Ovary (tissue), 3 donors: ENCODE measurements around the gene STMN1.

ENCODE experiments used
- EP300 ChIP-seq: sonication (generic); formaldehyde crosslinking; IDR thresholded peaks from one replicate; pipeline ENCODE4 v1.6.1; 2017; ENCODE audit warnings: antibody characterized with exemption
- POLR2A ChIP-seq: fragments of 450-650 bp; IDR thresholded peaks from one replicate; pipeline ENCODE4 v1.6.1; 2017; ENCODE audit warnings: antibody characterized with exemption, mild to moderate bottlenecking, moderate library complexity
- TF ChIP-seq, protein P1 (sequence below), 3 donors: fragments of 450-650 bp in 2 of 3; fragments of 200-600 bp in 1 of 3; IDR thresholded peaks; one replicate each; pipeline versions ENCODE4 v1.5.1 to v1.8.0; 2016 to 2022; ENCODE audit warnings: antibody characterized with exemption in 3 of 3, mild to moderate bottlenecking in 1 of 3
- donor health status: DM: no; HTN: no; CAD: no.

- TF ChIP-seq, protein P1, sequence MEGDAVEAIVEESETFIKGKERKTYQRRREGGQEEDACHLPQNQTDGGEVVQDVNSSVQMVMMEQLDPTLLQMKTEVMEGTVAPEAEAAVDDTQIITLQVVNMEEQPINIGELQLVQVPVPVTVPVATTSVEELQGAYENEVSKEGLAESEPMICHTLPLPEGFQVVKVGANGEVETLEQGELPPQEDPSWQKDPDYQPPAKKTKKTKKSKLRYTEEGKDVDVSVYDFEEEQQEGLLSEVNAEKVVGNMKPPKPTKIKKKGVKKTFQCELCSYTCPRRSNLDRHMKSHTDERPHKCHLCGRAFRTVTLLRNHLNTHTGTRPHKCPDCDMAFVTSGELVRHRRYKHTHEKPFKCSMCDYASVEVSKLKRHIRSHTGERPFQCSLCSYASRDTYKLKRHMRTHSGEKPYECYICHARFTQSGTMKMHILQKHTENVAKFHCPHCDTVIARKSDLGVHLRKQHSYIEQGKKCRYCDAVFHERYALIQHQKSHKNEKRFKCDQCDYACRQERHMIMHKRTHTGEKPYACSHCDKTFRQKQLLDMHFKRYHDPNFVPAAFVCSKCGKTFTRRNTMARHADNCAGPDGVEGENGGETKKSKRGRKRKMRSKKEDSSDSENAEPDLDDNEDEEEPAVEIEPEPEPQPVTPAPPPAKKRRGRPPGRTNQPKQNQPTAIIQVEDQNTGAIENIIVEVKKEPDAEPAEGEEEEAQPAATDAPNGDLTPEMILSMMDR (IDR thresholded peaks at IDR 0.05), result no peak
- no peak for TF ChIP-seq POLR2A
- TF ChIP-seq EP300, result no peak
Observed at GRCh38 chr1:25871704-25872494, 34.3 kb downstream of the STMN1 start.
